Keratinocyte (primary cell): ENCODE measurements around the gene ACP7. TPM values are rescaled to one million over a fixed set of nuclear protein-coding genes. Genes with fewer than 3 reads are reported as not detected.

ENCODE experiments used
- DNase-seq: peaks from one replicate; pipeline ENCODE4 v3.0.0-alpha.2; 2011; ENCODE audit warnings: low read depth, missing footprints, low spot score
- FAIRE-seq: peaks from 2 replicates; lab custom pipeline; 2011; peaks lifted over from hg19 to GRCh38; lab: Jason Lieb, UNC
- H2AFZ ChIP-seq: 2 replicates; pipeline ENCODE4 v1.6.0; 2012; ENCODE audit warnings: low read length, control low read depth, inconsistent platforms; ENCODE audit not compliant: control insufficient read depth
- H3K27ac ChIP-seq: 2 replicates; pipeline ENCODE4 v1.5.1; 2011; ENCODE audit warnings: low read length; ENCODE audit not compliant: control insufficient read depth, insufficient read depth
- H3K27me3 ChIP-seq: 3 replicates; pipeline ENCODE4 v1.6.0; 2011; ENCODE audit warnings: low read length; ENCODE audit not compliant: control insufficient read depth, insufficient read depth; ENCODE audit errors: extremely low read depth
- H3K36me3 ChIP-seq, 2 experiments: 2 replicates in 1 of 2; 3 replicates in 1 of 2; pipeline ENCODE4 v1.5.1; 2011; ENCODE audit warnings: low read length in 2 of 2, mild to moderate bottlenecking in 1 of 2; ENCODE audit not compliant: control insufficient read depth in 2 of 2, insufficient read depth in 2 of 2; ENCODE audit errors: extremely low read depth in 1 of 2
- H3K4me1 ChIP-seq: 3 replicates; pipeline ENCODE4 v1.5.1; 2011; ENCODE audit warnings: low read length; ENCODE audit not compliant: control insufficient read depth, insufficient read depth; ENCODE audit errors: extremely low read depth
- H3K4me2 ChIP-seq: 3 replicates; pipeline ENCODE4 v1.6.0; 2011; ENCODE audit warnings: low read depth, low read length; ENCODE audit not compliant: control insufficient read depth, insufficient read depth; ENCODE audit errors: extremely low read depth
- H3K4me3 ChIP-seq, 3 experiments: fragments of 200-600 bp in 1 of 3; sonication (generic) in 1 of 3; 2 replicates in 2 of 3; 3 replicates in 1 of 3; pipeline ENCODE4 v1.5.1; 2011 to 2016; ENCODE audit warnings: low read length in 3 of 3, mild to moderate bottlenecking in 3 of 3, control low read depth in 2 of 3, inconsistent platforms in 1 of 3, low read depth in 1 of 3, mixed read lengths in 1 of 3, mixed run types in 1 of 3, moderate library complexity in 1 of 3; ENCODE audit not compliant: control insufficient read depth in 2 of 3, insufficient read depth in 2 of 3; ENCODE audit errors: extremely low read depth in 1 of 3
- H3K79me2 ChIP-seq: 2 replicates; pipeline ENCODE4 v1.6.0; 2012; ENCODE audit warnings: low read length; ENCODE audit not compliant: control insufficient read depth, insufficient read depth
- H3K9ac ChIP-seq: 3 replicates; pipeline ENCODE4 v1.6.0; 2011; ENCODE audit warnings: low read length; ENCODE audit not compliant: control insufficient read depth, insufficient read depth; ENCODE audit errors: extremely low read depth
- H3K9me1 ChIP-seq: 3 replicates; pipeline ENCODE4 v1.6.0; 2011; ENCODE audit warnings: low read length; ENCODE audit not compliant: control insufficient read depth, insufficient read depth; ENCODE audit errors: extremely low read depth
- H3K9me3 ChIP-seq: 2 replicates; pipeline ENCODE4 v1.5.1; 2012; ENCODE audit warnings: low read depth, low read length; ENCODE audit not compliant: control insufficient read depth
- H4K20me1 ChIP-seq: 3 replicates; pipeline ENCODE4 v1.6.0; 2011; ENCODE audit warnings: low read length; ENCODE audit not compliant: control insufficient read depth, insufficient read depth; ENCODE audit errors: extremely low read depth
- CTCF ChIP-seq, 3 experiments: IDR thresholded peaks in 1 of 3; conservative IDR thresholded peaks in 1 of 3; optimal IDR thresholded peaks in 1 of 3; 2 replicates in 2 of 3; 3 replicates in 1 of 3; pipeline versions ENCODE3 to v1.5.1; 2011; ENCODE audit warnings: low read length in 3 of 3, mild to moderate bottlenecking in 3 of 3, moderate library complexity in 2 of 3, control low read depth in 1 of 3, inconsistent platforms in 1 of 3; ENCODE audit not compliant: insufficient read depth in 2 of 3; ENCODE audit errors: extremely low read depth in 1 of 3
- EZH2 ChIP-seq: IDR thresholded peaks from one replicate; pipeline ENCODE4 v1.6.1; 2012; ENCODE audit warnings: inconsistent platforms, mild to moderate bottlenecking, low read length, moderate library complexity
- dilution Hi-C: fragments of 300-500 bp; cut with MboI; formaldehyde crosslinking; loops from one replicate; pipeline ENCODE4 v1.7.0; 2020; ENCODE audit warnings: low sequenced_read_pairs; ENCODE audit not compliant: extremely low pct_ligation_motif_present
- polyA plus RNA-seq, 5 experiments: library from polyadenylated mRNA; depleted of rRNA in 3 of 5; stranded (reverse) in 3 of 5; stranded (forward) in 1 of 5; unstranded in 1 of 5; fragments of >200 nt; gene quantifications; 1 replicate in 1 of 5; 2 replicates in 3 of 5; 3 replicates in 1 of 5; pipeline versions ENCODE4 v1.2.1 to v1.2.3, GENCODE V29; 2011 to 2012; ENCODE audit warnings: missing spikeins in 2 of 5, low read depth in 1 of 5, low replicate concordance in 1 of 5

The ACP7 gene
- polyA plus RNA-seq, 1 donor (not counting 4 experiments of a cell fraction or from before 2014, with no cell fraction given): 0.09 TPM

DNA sequence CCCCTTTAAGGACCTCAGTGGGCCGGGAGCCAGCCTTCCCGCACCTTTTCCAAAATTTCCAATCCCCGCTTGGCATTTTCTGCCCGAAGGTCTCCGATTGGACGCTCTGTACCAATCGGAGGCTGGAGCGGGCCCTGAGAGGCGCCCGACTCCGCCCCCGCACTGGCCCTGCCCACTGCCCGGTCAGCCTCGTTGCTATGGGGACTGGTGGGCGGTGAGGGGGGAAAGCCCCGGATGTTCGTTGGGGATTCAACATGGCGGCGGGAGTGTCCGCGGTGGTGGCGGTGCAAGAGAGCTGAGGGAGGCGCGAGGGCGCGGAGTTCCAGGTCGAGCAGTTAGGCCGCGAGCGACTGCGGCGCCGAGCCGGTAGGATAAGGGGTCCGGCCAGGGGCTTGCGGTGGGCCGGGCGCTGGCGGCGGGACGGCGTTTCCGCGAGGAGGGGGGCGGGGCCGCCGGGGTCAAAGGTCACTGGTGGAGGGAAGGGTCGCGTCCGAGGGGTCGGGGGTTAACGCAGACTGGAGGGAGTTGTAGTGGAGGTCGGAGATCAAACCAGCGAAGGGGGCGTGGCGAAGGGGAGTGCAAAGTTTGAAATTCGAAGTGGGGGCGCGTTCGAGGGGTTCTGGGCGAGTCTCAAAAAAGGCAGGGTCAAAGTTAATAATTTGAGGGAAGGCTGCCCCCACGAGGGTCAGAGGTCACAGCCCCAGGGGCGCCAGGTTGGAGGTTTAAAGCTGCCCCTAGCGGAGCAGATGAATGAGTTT is 41.6 kb downstream of the ACP7 start, which contains the start of gene PAK4:
PAK4 (plus strand) TSS at position 233 of the 758 bp plus-strand sequence. CDS start 43,768 bp downstream, outside the sequence.
- Histone ChIP-seq H3K9me3 (no peaks in the 10 kb centered on the region), H3K9me1 (no peaks in the 10 kb centered on the region), H3K4me1 (peaks cover 14% of the 10 kb centered on the region), H3K36me3 (no peaks in the 10 kb centered on the region), H3K9ac (peak within 1 kb of the TSS; percentile 87), H3K79me2 (peaks cover 49% of the 10 kb centered on the region), H3K27me3 (no peaks in the 10 kb centered on the region), H3K4me3 (peak within 1 kb of the TSS; percentile 78 to 96 (median 84)), H3K4me2 (peak within 1 kb of the TSS; percentile 97), H2AFZ (peak within 1 kb of the TSS; percentile 89), H4K20me1 (no peaks in the 10 kb centered on the region), H3K27ac (peak within 1 kb of the TSS; percentile 71)
- DNase-seq (peak; percentile 67), FAIRE-seq (peak; percentile 57)
- dilution Hi-C loops: no loop called here
- no peak for TF ChIP-seq EZH2
- no peak for TF ChIP-seq CTCF (optimal IDR thresholded peaks at IDR 0.05 in 1 of 3, IDR thresholded peaks at IDR 0.05 in 1 of 3, conservative IDR thresholded peaks at IDR 0.05 in 1 of 3; ENCODE audit: extremely low read depth in 1 of 3, insufficient read depth in 2 of 3, low read length in 3 of 3)

DNA sequence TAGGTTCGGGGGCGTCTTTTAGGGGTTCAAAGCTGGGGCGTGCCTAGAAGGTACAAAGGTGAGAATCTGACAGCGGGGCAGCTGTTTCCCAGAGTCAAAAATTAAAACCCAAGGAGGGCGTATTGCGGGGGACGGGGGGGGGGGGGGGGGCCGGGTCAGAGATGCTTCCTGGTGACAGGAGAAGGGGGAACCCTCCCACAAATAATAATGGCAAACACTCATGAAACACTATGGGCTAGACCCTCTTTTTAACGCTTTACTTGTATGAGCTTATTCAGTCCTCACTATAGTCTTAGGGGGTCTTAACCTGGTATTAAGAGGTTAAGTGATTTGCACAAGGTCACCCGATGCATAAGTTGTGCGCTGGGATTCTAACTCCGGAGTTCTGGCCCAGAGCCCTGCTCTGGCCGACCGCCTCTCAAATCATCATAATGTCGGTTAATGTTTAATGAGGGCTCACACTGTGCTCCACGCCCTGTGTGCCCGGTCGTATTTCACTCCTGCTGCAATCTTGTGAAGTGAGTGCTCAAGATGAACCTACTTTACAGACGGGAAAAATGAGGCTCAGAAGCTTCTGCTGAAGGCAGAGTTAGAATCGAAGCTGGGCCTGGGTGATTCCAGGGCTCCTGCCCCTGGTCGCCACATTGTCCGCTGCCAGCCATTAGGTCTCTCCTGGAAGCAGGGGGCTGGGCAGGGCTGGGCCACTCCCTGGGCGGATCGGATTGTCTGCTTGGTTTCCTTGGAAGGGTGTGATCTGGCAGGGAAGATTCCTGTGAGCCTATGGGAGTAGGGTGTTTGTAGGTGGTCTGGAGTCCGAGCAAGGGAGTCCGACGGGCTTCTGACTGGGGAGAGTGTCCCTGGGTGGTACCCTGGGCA is 42.4 kb downstream of the ACP7 start:
- no peaks in the 10 kb centered on the region for H3K9me1 ChIP-seq
- H3K36me3 ChIP-seq: no peaks in the 10 kb centered on the region
- H2AFZ ChIP-seq: peak overlapping the region; percentile 65
- H4K20me1 ChIP-seq: peaks cover 3% of the 10 kb centered on the region
- H3K9ac ChIP-seq: peak overlapping the region; percentile 87
- dilution Hi-C loops: no loop called here
- TF ChIP-seq CTCF (optimal IDR thresholded peaks at IDR 0.05 in 1 of 3, IDR thresholded peaks at IDR 0.05 in 1 of 3, conservative IDR thresholded peaks at IDR 0.05 in 1 of 3; ENCODE audit: extremely low read depth in 1 of 3, insufficient read depth in 2 of 3, low read length in 3 of 3) (no peak), EZH2 (no peak)
- H3K4me2 ChIP-seq: peak overlapping the region; percentile 97
- no peaks in the 10 kb centered on the region for H3K27me3 ChIP-seq
- no peak for DNase-seq
- peaks cover 58% of the 10 kb centered on the region for H3K79me2 ChIP-seq
- H3K9me3 ChIP-seq: no peaks in the 10 kb centered on the region
- FAIRE-seq: peak; percentile 58
- peak overlapping the region; percentile 71 for H3K27ac ChIP-seq
- peak overlapping the region; percentile 78 to 96 (median 84) for H3K4me3 ChIP-seq
- peaks cover 14% of the 10 kb centered on the region for H3K4me1 ChIP-seq
